HG03565 (cell line): ENCODE measurements around the gene EIF1B.
A peak's percentile ranks its signal among the peaks of the same experiment; 100 is the strongest.
"Not testable (repeated sequence)": the region's sequence is repeated elsewhere in the genome, so short reads cannot be mapped to it uniquely, and the experiment has no call there.

Experiments used
- ATAC-seq: cut with Tn5 transposase; IDR thresholded peaks from one replicate; pipeline ENCODE4 v1.9.1; 2021; ENCODE audit warnings: mild to moderate bottlenecking, moderate library complexity; ENCODE audit not compliant: unreplicated experiment

The EIF1B gene

GRCh38 chr3:40309418-40309924, at the start of gene EIF1B:
TSS of gene EIF1B (plus strand) at chr3:40309707. CDS start at chr3:40309942, 235 bp downstream.
- ATAC-seq, result peak; percentile 96

- ATAC-seq, result no peak
These were observed 47.2 kb upstream of the EIF1B start for GRCh38 chr3:40262331-40262730.

GRCh38 chr3:40264451-40264850, 45.1 kb upstream of the EIF1B start:
- ATAC-seq, result no peak

- ATAC-seq, result no peak
These were observed 44.3 kb upstream of the EIF1B start for GRCh38 chr3:40265181-40265580.

GRCh38 chr3:40267937-40268724, 41.4 kb upstream of the EIF1B start:
- no peak for ATAC-seq

- no peak for ATAC-seq
These were observed 40.5 kb upstream of the EIF1B start for GRCh38 chr3:40268802-40269524.

GRCh38 chr3:40278791-40279190, 30.7 kb upstream of the EIF1B start:
- ATAC-seq, result no peak

GRCh38 chr3:40281995-40282394, 27.5 kb upstream of the EIF1B start:
- ATAC-seq, result no peak

- ATAC-seq, result not testable (repeated sequence)
These were observed 26.4 kb upstream of the EIF1B start for GRCh38 chr3:40283057-40283456.

- no peak for ATAC-seq
These were observed 22.3 kb upstream of the EIF1B start for GRCh38 chr3:40287248-40287647.

- ATAC-seq, result no peak
These were observed 19.1 kb upstream of the EIF1B start for GRCh38 chr3:40290396-40290795.

- no peak for ATAC-seq
These were observed 18.0 kb upstream of the EIF1B start for GRCh38 chr3:40291471-40291870.

- ATAC-seq, result no peak
These were observed 16.7 kb upstream of the EIF1B start for GRCh38 chr3:40292637-40293349.

- ATAC-seq, result no peak
These were observed 15.1 kb upstream of the EIF1B start for GRCh38 chr3:40294434-40294833.

- ATAC-seq, result no peak
These were observed 11.4 kb upstream of the EIF1B start for GRCh38 chr3:40298075-40298474.

- no peak for ATAC-seq
These were observed 10.3 kb upstream of the EIF1B start for GRCh38 chr3:40299130-40299720.

- ATAC-seq, result no peak
These were observed 9.7 kb upstream of the EIF1B start for GRCh38 chr3:40299721-40300335.

- no peak for ATAC-seq
These were observed 6.7 kb upstream of the EIF1B start for GRCh38 chr3:40302784-40303183.

GRCh38 chr3:40304352-40304751, 5.2 kb upstream of the EIF1B start:
- no peak for ATAC-seq

GRCh38 chr3:40306336-40306735, 3.2 kb upstream of the EIF1B start:
- no peak for ATAC-seq

GRCh38 chr3:40307176-40307575, 2.3 kb upstream of the EIF1B start:
- ATAC-seq, result no peak
